ENCODE data around the gene RTP4. TPM values are rescaled to one million over a fixed set of nuclear protein-coding genes. Genes with fewer than 3 reads are reported as not detected.

RTP4 gene
- total and polyA plus RNA-seq, 2 of the 8 experiments (the other 6 are each of a cell fraction or from before 2014, with no cell fraction given), result not detected

- no peak overlapping the region; the same call in 1 of the 2 replicates for H2BK20ac ChIP-seq (ENCODE audit: low read length)
- no peak overlapping the region for H3K4ac ChIP-seq (replicated peaks; ENCODE audit: insufficient read length, low read depth, low read length)
- no peak overlapping the region for H4K8ac ChIP-seq (ENCODE audit: extremely low read depth, insufficient read depth, low read length)
- WGBS, 2 experiments (ENCODE audit: extremely low coverage in 1 of 2, insufficient coverage in 1 of 2, insufficient read length in 1 of 2, insufficient replicate concordance in 2 of 2, low coverage in 1 of 2, low lambda C conversion rate in 2 of 2, missing lambda C conversion rate in 1 of 2), result 85% methylated on average over 1 of the region's 1 CpG; no CpG with 5 or more reads in 1 of the 2 experiments
- H3K79me1 ChIP-seq (ENCODE audit: low read depth, low read length), result no peaks in the 10 kb centered on the region
- H2BK15ac ChIP-seq (ENCODE audit: low read length), result no peak overlapping the region
- CTCF ChIA-PET (ENCODE audit: partially characterized antibody), result interaction anchor here (0.6 to 24.1 kb wide), 20 partner anchors 10 to 390 kb away, joined by 3 to 947 read pairs (median 9); partner anchors contain the start of genes RTP2 and SST
- no peak overlapping the region for H3K4me3 ChIP-seq (ENCODE audit: extremely low read depth in 1 of 4, insufficient read depth in 2 of 4, low read depth in 3 of 4, low read length in 4 of 4)
- no peak overlapping the region for H2BK120ac ChIP-seq (replicated peaks; ENCODE audit: low read depth, low read length)
- H3K36me3 ChIP-seq (ENCODE audit: control insufficient read depth in 2 of 4, insufficient read depth in 4 of 4, low read length in 3 of 4), result no peaks in the 10 kb centered on the region
- H3K14ac ChIP-seq (ENCODE audit: insufficient read length), result no peak overlapping the region
- no peak overlapping the region for H3K4me2 ChIP-seq (ENCODE audit: insufficient read depth in 1 of 2, low read depth in 2 of 2, low read length in 2 of 2)
- no peak overlapping the region for H3K56ac ChIP-seq (replicated peaks; ENCODE audit: insufficient read length, low read depth, low read length)
- H3K9me3 ChIP-seq (ENCODE audit: insufficient read depth in 2 of 2, low read depth in 1 of 2, low read length in 1 of 2), result 0 out of 4 replicates have a peak, but pooled peaks cover 0 to 2% of the 10 kb centered on the region in 2 experiments
- POLR2A ChIA-PET (ENCODE audit: partially characterized antibody), result interaction anchor here (0.6 kb wide), 1 partner anchor 99 kb away, joined by 5 read pairs; no protein-coding TSS in a partner anchor
- no peak overlapping the region for H2AFZ ChIP-seq (ENCODE audit: low read length)
- no peaks in the 10 kb centered on the region for H3K79me2 ChIP-seq (ENCODE audit: control insufficient read depth in 1 of 2, insufficient read depth in 2 of 2, low read length in 2 of 2)
- peaks cover 0 to 4% (median 2%) of the 10 kb centered on the region in 4 experiments; a peak in 5 of 7 replicates for H3K4me1 ChIP-seq (replicated peaks in 1 of 4; ENCODE audit: control insufficient read depth in 3 of 4, insufficient read depth in 4 of 4, low read length in 3 of 4)
- no peaks in the 10 kb centered on the region for H4K20me1 ChIP-seq (replicated peaks in 1 of 2; ENCODE audit: control insufficient read depth in 1 of 2, insufficient read depth in 2 of 2, low read length in 2 of 2)
- H3K9ac ChIP-seq (replicated peaks in 1 of 4; ENCODE audit: extremely low read depth in 1 of 4, low read depth in 3 of 4, low read length in 3 of 4), result no peak overlapping the region
- no peak overlapping the region for H2AK5ac ChIP-seq (ENCODE audit: low read depth, low read length)
- peak overlapping the region; percentile 75; the same call in 1 of the 2 replicates for H2BK5ac ChIP-seq (ENCODE audit: low read depth, low read length)
- TF ChIP-seq SP2 (IDR thresholded peaks at IDR 0.05; ENCODE audit: low read length), result no peak
- H4K91ac ChIP-seq (replicated peaks; ENCODE audit: insufficient read length, low read length), result no peak overlapping the region
- no peak overlapping the region for H3K23ac ChIP-seq (ENCODE audit: insufficient read length)
- no peak for DNase-seq (ENCODE audit: low read depth in 1 of 2, low spot score in 2 of 2)
- no peak overlapping the region for H4K5ac ChIP-seq (ENCODE audit: insufficient read length, low read depth, low read length)
- H3K27me3 ChIP-seq (replicated peaks in 1 of 4; ENCODE audit: control insufficient read depth in 3 of 4, extremely low read depth in 1 of 4, insufficient read depth in 3 of 4, low read length in 3 of 4), result no peaks in the 10 kb centered on the region; a peak in 1 of 7 replicates
- no peak overlapping the region for H3K18ac ChIP-seq (ENCODE audit: extremely low read depth, low read length)
- FAIRE-seq, result no peak
- H3K27ac ChIP-seq (ENCODE audit: low read depth, low read length), result no peak overlapping the region
- peak overlapping the region; percentile 91; the same call in 1 of the 2 replicates for H2BK12ac ChIP-seq (ENCODE audit: low read depth, low read length)
- no peaks in the 10 kb centered on the region for H3K23me2 ChIP-seq (ENCODE audit: low read depth, low read length)
Measured at GRCh38 chr3:187321766-187322165, 46.4 kb upstream of the RTP4 start.
